GM12878 (cell line): ENCODE data around the gene CAPN3.

Source experiments
- EP300 ChIP-seq, 2 experiments: fragments of 150-350 bp in 1 of 2; IDR thresholded peaks; 2 replicates each; pipeline ENCODE4 v1.6.1; 2011 to 2012; ENCODE audit warnings: low read depth in 2 of 2, low read length in 2 of 2, borderline replicate concordance in 1 of 2, improper control_type of control experiment in 1 of 2, inconsistent platforms in 1 of 2; ENCODE audit not compliant: control insufficient read depth in 1 of 2
- MXI1 ChIP-seq: fragments of 150-350 bp; IDR thresholded peaks from 2 replicates; pipeline ENCODE4 v1.6.1; 2011; ENCODE audit warnings: low read depth, mild to moderate bottlenecking, inconsistent platforms, low read length, improper control_type of control experiment
- POLR2A ChIP-seq: IDR thresholded peaks from 2 replicates; pipeline ENCODE4 v1.6.1; 2011; ENCODE audit warnings: low read depth, mild to moderate bottlenecking, low read length
- POLR2AphosphoS5 ChIP-seq: IDR thresholded peaks from 2 replicates; pipeline ENCODE4 v1.6.1; 2011; ENCODE audit warnings: mild to moderate bottlenecking, low read length, inconsistent platforms
- TF ChIP-seq, protein P1 (sequence below), 3 experiments: IDR thresholded peaks in 2 of 3; conservative IDR thresholded peaks in 1 of 3; 2 replicates each; pipeline ENCODE4 v1.5.1; 2011; ENCODE audit warnings: low read depth in 3 of 3, low read length in 3 of 3, mild to moderate bottlenecking in 3 of 3, control low read depth in 2 of 3, moderate library complexity in 2 of 3, inconsistent platforms in 1 of 3, mixed read lengths in 1 of 3; ENCODE audit not compliant: control insufficient read depth in 2 of 3, insufficient read depth in 1 of 3; ENCODE audit errors: extremely low read depth in 1 of 3

GRCh38 chr15:42319206-42319605 lies 40.1 kb upstream of the CAPN3 start:
- TF ChIP-seq POLR2A (no peak), MXI1 (no peak), EP300 (IDR thresholded peaks at IDR 0.05; ENCODE audit: borderline replicate concordance in 1 of 2, control insufficient read depth in 1 of 2, low read depth in 2 of 2, low read length in 2 of 2) (no peak), POLR2AphosphoS5 (no peak)
- TF ChIP-seq, protein P1, sequence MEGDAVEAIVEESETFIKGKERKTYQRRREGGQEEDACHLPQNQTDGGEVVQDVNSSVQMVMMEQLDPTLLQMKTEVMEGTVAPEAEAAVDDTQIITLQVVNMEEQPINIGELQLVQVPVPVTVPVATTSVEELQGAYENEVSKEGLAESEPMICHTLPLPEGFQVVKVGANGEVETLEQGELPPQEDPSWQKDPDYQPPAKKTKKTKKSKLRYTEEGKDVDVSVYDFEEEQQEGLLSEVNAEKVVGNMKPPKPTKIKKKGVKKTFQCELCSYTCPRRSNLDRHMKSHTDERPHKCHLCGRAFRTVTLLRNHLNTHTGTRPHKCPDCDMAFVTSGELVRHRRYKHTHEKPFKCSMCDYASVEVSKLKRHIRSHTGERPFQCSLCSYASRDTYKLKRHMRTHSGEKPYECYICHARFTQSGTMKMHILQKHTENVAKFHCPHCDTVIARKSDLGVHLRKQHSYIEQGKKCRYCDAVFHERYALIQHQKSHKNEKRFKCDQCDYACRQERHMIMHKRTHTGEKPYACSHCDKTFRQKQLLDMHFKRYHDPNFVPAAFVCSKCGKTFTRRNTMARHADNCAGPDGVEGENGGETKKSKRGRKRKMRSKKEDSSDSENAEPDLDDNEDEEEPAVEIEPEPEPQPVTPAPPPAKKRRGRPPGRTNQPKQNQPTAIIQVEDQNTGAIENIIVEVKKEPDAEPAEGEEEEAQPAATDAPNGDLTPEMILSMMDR (IDR thresholded peaks at IDR 0.05 in 2 of 3, conservative IDR thresholded peaks at IDR 0.05 in 1 of 3; ENCODE audit: control insufficient read depth in 2 of 3, extremely low read depth in 1 of 3, insufficient read depth in 1 of 3, low read depth in 3 of 3, low read length in 3 of 3): no peak
